Natural killer cell (primary cell): ENCODE measurements around the gene NHERF2. TPM values are rescaled to one million over a fixed set of nuclear protein-coding genes. Genes with fewer than 3 reads are reported as not detected.

Experiments
- ATAC-seq, 3 donors: fragments of 150-1000 bp in 2 of 3; fragments of 200-7000 bp in 1 of 3; cut with Tn5 transposase; 1 replicate in 1 of 3; 2 replicates in 2 of 3; pipeline ENCODE4 v1.10.0; 2021; ENCODE audit warnings: mild to moderate bottlenecking in 2 of 3, moderate library complexity in 2 of 3
- DNase-seq, 2 donors: peaks; one replicate each; pipeline versions ENCODE4 v3.0.0 to v3.0.0-alpha.2; 2013 to 2021; ENCODE audit warnings: mixed read lengths in 1 of 2
- H3K27ac ChIP-seq: one replicate; pipeline ENCODE4 v1.5.1; 2013; ENCODE audit warnings: mild to moderate bottlenecking, low read length
- H3K27me3 ChIP-seq: one replicate; pipeline ENCODE4 v1.6.1; 2013; ENCODE audit warnings: low read length; ENCODE audit not compliant: control insufficient read depth, insufficient read depth
- H3K36me3 ChIP-seq: one replicate; pipeline ENCODE4 v1.6.1; 2013; ENCODE audit warnings: low read length; ENCODE audit not compliant: control insufficient read depth, insufficient read depth
- H3K4me1 ChIP-seq: one replicate; pipeline ENCODE4 v1.6.1; 2013; ENCODE audit warnings: low read length; ENCODE audit not compliant: control insufficient read depth, insufficient read depth
- H3K4me3 ChIP-seq: one replicate; pipeline ENCODE4 v1.5.1; 2013; ENCODE audit warnings: low read length
- H3K9me3 ChIP-seq: one replicate; pipeline ENCODE4 v1.6.1; 2013; ENCODE audit warnings: low read length; ENCODE audit not compliant: control insufficient read depth, insufficient read depth
- H3K27ac Mint-ChIP-seq, 2 donors: one replicate each; pipeline ENCODE4 v1.8.0; 2022; ENCODE audit warnings: mild to moderate bottlenecking in 2 of 2, mixed read lengths in 2 of 2, moderate library complexity in 1 of 2
- H3K27me3 Mint-ChIP-seq, 2 donors: one replicate each; pipeline ENCODE4 v1.8.0; 2022; ENCODE audit warnings: low read depth in 2 of 2, mixed read lengths in 2 of 2
- H3K36me3 Mint-ChIP-seq: one replicate; pipeline ENCODE4 v1.8.0; 2022; ENCODE audit warnings: mixed read lengths
- H3K4me1 Mint-ChIP-seq, 2 donors: one replicate each; pipeline ENCODE4 v1.8.0; 2022; ENCODE audit warnings: mixed read lengths in 2 of 2
- H3K4me3 Mint-ChIP-seq: one replicate; pipeline ENCODE4 v1.8.0; 2022; ENCODE audit warnings: mild to moderate bottlenecking, moderate library complexity, mixed read lengths
- H3K9me3 Mint-ChIP-seq, 2 donors: one replicate each; pipeline ENCODE4 v1.8.0; 2022; ENCODE audit warnings: mixed read lengths in 2 of 2
- WGBS: methylation state at CpG from one replicate; pipeline ENCODE4 v1.1.7; 2013; ENCODE audit warnings: missing lambda C conversion rate; ENCODE audit not compliant: insufficient coverage; 5-methylcytosine and 5-hydroxymethylcytosine counted together
- intact Hi-C: fragments of 100-400 bp; cut with micrococcal nuclease; formaldehyde crosslinking; loops from one replicate; pipeline ENCODE4 v1.14.2; 2022
- total RNA-seq, 4 donors: library from RNA; stranded (reverse); fragments of 120-200 nt in 1 of 4; gene quantifications; one replicate each; pipeline versions ENCODE4 v1.2.3 to v1.2.4, GENCODE V29; 2013 to 2022
- TF ChIP-seq, protein P1 (sequence below): fragments of 200-600 bp; IDR thresholded peaks from one replicate; pipeline ENCODE4 v1.8.0; 2022; ENCODE audit warnings: antibody characterized with exemption

NHERF2 gene
- total RNA-seq, 3 donors from 2014 or later (not counting 1 experiment from before 2014, with no cell fraction given) = 4.3 to 7.1 (median 5.6) TPM

DNA sequence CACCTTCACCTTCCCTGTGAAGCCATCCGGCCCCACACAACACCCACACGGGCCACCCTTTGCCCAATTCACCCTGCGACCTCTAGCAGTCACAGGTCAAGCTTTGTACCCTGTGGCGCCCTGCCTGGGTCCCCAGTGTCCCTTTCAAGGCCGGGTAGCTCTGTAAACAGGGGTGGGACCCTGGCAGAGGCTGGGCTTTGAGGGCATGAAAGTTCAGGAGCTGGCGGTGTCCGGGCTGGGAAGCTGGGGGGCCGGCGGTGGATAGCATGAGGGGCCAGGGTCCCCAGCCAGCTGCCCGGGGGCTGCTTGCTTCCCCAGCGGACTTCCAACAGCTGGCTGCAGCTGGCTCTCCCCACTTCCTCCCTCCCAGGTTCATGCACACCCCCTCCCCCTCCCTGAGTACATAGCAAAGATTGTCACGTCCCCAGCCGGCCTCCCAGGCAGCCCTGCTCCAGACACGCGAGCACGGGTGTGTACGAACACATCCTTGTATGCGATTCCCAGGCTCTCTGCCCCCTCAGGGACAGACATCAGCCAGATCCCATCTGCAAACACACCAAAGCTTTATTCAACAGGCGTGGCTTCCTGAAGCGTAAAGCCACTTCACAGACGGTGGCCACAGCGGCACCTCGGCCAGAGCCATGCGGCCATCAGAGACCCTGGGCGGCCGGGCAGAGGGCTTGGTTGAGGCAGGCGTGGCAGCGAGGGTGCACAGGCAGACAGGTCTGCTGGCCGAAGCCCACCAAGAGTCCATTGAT is 12.8 kb downstream of the NHERF2 start:
- Histone ChIP-seq H3K9me3 (no peaks in the 10 kb centered on the region), H3K4me3 (no peak overlapping the region), H3K27ac (no peak overlapping the region), H3K27me3 (no peaks in the 10 kb centered on the region), H3K36me3 (peaks cover 2% of the 10 kb centered on the region), H3K4me1 (peaks cover 18% of the 10 kb centered on the region)
- DNase-seq (no peak), ATAC-seq (no peak)
- intact Hi-C loops = no loop called here
- TF ChIP-seq, protein P1, sequence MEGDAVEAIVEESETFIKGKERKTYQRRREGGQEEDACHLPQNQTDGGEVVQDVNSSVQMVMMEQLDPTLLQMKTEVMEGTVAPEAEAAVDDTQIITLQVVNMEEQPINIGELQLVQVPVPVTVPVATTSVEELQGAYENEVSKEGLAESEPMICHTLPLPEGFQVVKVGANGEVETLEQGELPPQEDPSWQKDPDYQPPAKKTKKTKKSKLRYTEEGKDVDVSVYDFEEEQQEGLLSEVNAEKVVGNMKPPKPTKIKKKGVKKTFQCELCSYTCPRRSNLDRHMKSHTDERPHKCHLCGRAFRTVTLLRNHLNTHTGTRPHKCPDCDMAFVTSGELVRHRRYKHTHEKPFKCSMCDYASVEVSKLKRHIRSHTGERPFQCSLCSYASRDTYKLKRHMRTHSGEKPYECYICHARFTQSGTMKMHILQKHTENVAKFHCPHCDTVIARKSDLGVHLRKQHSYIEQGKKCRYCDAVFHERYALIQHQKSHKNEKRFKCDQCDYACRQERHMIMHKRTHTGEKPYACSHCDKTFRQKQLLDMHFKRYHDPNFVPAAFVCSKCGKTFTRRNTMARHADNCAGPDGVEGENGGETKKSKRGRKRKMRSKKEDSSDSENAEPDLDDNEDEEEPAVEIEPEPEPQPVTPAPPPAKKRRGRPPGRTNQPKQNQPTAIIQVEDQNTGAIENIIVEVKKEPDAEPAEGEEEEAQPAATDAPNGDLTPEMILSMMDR = no peak
- no peaks in the 10 kb centered on the region for H3K27me3 Mint-ChIP-seq
- peaks cover 0 to 4% of the 10 kb centered on the region in 2 donors for H3K4me1 Mint-ChIP-seq
- no peak overlapping the region for H3K27ac Mint-ChIP-seq
- H3K4me3 Mint-ChIP-seq = no peak overlapping the region
- no peaks in the 10 kb centered on the region for H3K9me3 Mint-ChIP-seq
- 77% methylated on average over 29 of the region's 29 CpGs for WGBS
- H3K36me3 Mint-ChIP-seq = no peaks in the 10 kb centered on the region

- 93% methylated on average over 24 of the region's 24 CpGs for WGBS
- intact Hi-C loops = no loop called here
- H3K27ac Mint-ChIP-seq = no peak overlapping the region
These were observed 13.5 kb downstream of the NHERF2 start for GRCh38 chr16:2040041-2040786.

GRCh38 chr16:2040787-2041522 is 14.3 kb downstream of the NHERF2 start:
- H3K4me1 Mint-ChIP-seq = peaks cover 0 to 4% of the 10 kb centered on the region in 2 donors
- no peak overlapping the region for H3K27ac Mint-ChIP-seq
- Histone ChIP-seq H3K9me3 (no peaks in the 10 kb centered on the region), H3K27ac (no peak overlapping the region), H3K36me3 (peaks cover 2% of the 10 kb centered on the region), H3K27me3 (no peaks in the 10 kb centered on the region), H3K4me3 (no peak overlapping the region), H3K4me1 (peaks cover 21% of the 10 kb centered on the region)
- no peak for ATAC-seq
- no peaks in the 10 kb centered on the region for H3K9me3 Mint-ChIP-seq
- intact Hi-C loops = no loop called here
- H3K27me3 Mint-ChIP-seq = no peaks in the 10 kb centered on the region
- DNase-seq = no peak
- TF ChIP-seq, protein P1 = no peak
- no peaks in the 10 kb centered on the region for H3K36me3 Mint-ChIP-seq
- no peak overlapping the region for H3K4me3 Mint-ChIP-seq
- WGBS = 93% methylated on average over 20 of the region's 20 CpGs

More at GRCh38 chr16:2040041-2040786, 13.5 kb downstream of the NHERF2 start:
- peaks cover 0 to 4% of the 10 kb centered on the region in 2 donors for H3K4me1 Mint-ChIP-seq
- no peaks in the 10 kb centered on the region for H3K27me3 Mint-ChIP-seq
- Histone ChIP-seq H3K27ac (no peak overlapping the region), H3K27me3 (no peaks in the 10 kb centered on the region), H3K9me3 (no peaks in the 10 kb centered on the region), H3K4me1 (peaks cover 21% of the 10 kb centered on the region), H3K36me3 (peaks cover 2% of the 10 kb centered on the region), H3K4me3 (no peak overlapping the region)
- no peaks in the 10 kb centered on the region for H3K36me3 Mint-ChIP-seq
- H3K4me3 Mint-ChIP-seq = no peak overlapping the region
- TF ChIP-seq, protein P1 = no peak
- DNase-seq (no peak), ATAC-seq (no peak)
- H3K9me3 Mint-ChIP-seq = no peaks in the 10 kb centered on the region
